LNCaP clone FGC (cell line): ENCODE data around the gene SLC9A7.

ENCODE experiments used
- DNase-seq: peaks from one replicate; pipeline ENCODE4 v3.0.0-alpha.2; 2011; ENCODE audit warnings: low read depth
- H3K4me3 ChIP-seq: 2 replicates; pipeline ENCODE4 v1.5.1; 2011; ENCODE audit warnings: mild to moderate bottlenecking, low read depth, low read length, control low read depth
- TF ChIP-seq, protein P1 (sequence below): IDR thresholded peaks from 2 replicates; pipeline ENCODE4 v1.5.1; 2012; ENCODE audit warnings: mild to moderate bottlenecking; ENCODE audit not compliant: control insufficient read depth, insufficient read depth; ENCODE audit errors: extremely low read depth

SLC9A7 gene

DNA sequence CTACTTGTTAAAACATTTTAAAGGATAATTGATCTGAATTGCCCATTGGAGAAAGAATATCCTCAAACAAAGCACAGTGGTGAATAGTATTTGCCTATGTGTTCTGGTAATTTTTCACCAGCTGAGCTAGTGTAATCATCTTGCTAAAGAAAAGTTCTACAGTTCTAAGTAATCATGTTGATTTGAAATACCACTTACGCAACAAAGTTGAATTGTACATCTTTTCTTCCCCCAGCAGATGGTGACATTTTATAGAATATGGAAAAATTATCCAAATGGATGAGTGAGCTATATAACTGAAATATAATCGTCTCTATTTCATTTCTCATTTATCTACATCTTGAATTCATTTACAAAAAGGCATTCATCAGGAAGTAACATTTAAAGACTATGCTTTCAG lies 204.0 kb downstream of the SLC9A7 start:
- no peak for DNase-seq
- H3K4me3 ChIP-seq = no peak overlapping the region
- TF ChIP-seq, protein P1, sequence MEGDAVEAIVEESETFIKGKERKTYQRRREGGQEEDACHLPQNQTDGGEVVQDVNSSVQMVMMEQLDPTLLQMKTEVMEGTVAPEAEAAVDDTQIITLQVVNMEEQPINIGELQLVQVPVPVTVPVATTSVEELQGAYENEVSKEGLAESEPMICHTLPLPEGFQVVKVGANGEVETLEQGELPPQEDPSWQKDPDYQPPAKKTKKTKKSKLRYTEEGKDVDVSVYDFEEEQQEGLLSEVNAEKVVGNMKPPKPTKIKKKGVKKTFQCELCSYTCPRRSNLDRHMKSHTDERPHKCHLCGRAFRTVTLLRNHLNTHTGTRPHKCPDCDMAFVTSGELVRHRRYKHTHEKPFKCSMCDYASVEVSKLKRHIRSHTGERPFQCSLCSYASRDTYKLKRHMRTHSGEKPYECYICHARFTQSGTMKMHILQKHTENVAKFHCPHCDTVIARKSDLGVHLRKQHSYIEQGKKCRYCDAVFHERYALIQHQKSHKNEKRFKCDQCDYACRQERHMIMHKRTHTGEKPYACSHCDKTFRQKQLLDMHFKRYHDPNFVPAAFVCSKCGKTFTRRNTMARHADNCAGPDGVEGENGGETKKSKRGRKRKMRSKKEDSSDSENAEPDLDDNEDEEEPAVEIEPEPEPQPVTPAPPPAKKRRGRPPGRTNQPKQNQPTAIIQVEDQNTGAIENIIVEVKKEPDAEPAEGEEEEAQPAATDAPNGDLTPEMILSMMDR = peak; percentile 26; the same call in 1 of the 2 replicates

DNA sequence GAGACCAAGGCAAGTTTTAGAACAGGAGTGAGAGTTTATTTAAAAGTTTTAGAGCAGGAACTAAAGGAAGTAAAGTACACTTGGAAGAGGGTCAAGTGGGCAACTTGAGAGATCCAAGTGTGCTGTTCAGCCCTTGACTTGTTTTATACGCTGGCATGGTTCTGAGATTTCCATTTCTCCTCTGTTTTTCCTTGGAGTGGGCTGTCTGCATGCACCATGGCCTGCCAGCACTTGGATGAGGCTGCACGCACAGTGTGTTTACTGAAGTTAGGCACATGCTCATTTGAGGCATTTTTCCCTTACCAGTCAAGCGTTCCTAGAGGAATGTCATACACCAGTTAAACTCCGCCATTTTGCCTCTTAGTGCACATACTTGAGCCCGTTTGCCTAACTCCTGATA lies 205.0 kb downstream of the SLC9A7 start:
- no peak for DNase-seq
- TF ChIP-seq, protein P1 = no peak
- H3K4me3 ChIP-seq = no peak overlapping the region

DNA sequence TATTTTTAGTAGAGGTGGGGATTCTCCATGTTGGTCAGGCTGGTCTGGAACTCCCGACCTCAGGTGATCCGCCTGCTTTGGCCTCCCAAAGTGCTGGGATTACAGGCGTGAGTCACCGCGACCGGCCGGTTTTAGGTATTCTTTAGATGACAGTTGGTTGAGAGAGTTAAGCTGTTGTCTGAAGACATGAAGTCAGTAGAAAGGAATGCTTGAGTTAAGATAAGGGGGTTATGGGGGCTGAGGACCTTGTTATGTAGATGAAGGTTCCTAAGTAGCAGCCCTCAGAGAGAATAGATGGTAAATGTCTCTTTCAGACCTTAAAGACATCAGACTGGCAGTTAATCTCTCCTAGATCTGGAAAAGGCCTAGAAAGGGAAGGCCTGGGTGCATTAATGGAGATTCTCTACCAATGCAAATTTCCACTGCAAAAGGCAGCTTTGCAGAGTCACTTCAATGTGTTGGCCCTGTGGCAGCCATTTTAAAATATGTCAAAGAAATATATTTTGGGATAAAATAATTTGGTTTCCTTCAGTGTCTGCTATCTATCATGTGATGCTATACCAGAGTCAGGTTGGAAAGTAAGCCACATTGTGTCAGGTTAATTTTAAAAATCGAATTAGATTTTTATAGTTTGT lies 207.3 kb downstream of the SLC9A7 start:
- TF ChIP-seq, protein P1 = no peak
- no peak for DNase-seq
- H3K4me3 ChIP-seq = no peak overlapping the region

DNA sequence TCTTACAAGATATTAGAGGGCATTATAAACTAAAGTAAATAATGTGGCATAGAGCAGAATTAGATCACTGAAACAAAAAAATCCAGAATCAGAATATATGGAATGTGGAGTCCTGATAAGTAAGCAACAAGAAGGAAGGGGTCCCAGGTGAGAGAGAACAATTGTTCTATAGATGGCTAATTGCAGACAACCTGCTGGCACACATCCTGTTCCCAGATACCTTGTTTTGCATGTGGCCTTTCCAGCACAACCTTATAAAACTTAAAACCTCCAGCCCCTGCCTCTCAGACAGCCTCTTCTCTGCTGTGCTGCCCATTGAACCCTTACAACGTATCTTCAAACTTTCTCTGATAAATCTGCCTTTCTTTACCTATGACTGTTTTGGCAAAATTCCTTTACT lies 209.0 kb downstream of the SLC9A7 start:
- TF ChIP-seq, protein P1 = no peak
- no peak overlapping the region for H3K4me3 ChIP-seq
- DNase-seq = no peak
